Upper lobe of right lung (tissue), 1 donor: ENCODE measurements around the gene STARD13. TPM values are rescaled to one million over a fixed set of nuclear protein-coding genes. Genes with fewer than 3 reads are reported as not detected.

Experiments used
- ATAC-seq: fragments of 200-7000 bp; cut with Tn5 transposase; one replicate; pipeline ENCODE4 v1.9.1; 2020; ENCODE audit warnings: mild to moderate bottlenecking, moderate library complexity
- DNase-seq: peaks from one replicate; pipeline ENCODE4 v3.0.0-alpha.2; 2020
- H3K27ac ChIP-seq: fragments of 200-600 bp; one replicate; pipeline ENCODE4 v1.8.0; 2022
- H3K27me3 ChIP-seq: fragments of 200-600 bp; one replicate; pipeline ENCODE4 v1.8.0; 2022; ENCODE audit warnings: mild to moderate bottlenecking
- H3K36me3 ChIP-seq: fragments of 200-600 bp; one replicate; pipeline ENCODE4 v1.8.0; 2022
- H3K4me1 ChIP-seq: fragments of 200-600 bp; one replicate; pipeline ENCODE4 v1.8.0; 2022
- H3K4me3 ChIP-seq: fragments of 200-600 bp; one replicate; pipeline ENCODE4 v1.8.0; 2022; ENCODE audit warnings: mild to moderate bottlenecking
- H3K9me3 ChIP-seq: fragments of 200-600 bp; one replicate; pipeline ENCODE4 v1.8.0; 2022
- intact Hi-C: fragments of 100-400 bp; cut with DNase I; formaldehyde crosslinking; loops from one replicate; pipeline ENCODE4 v1.11.0; 2022
- long read RNA-seq: library from polyadenylated mRNA; unstranded; transcript quantifications from one replicate; pipeline ENCODE4 v2.0.0, GENCODE V29; 2021
- total RNA-seq: library from RNA; stranded (reverse); fragmentation: NEBNext Ultra II Directional; extraction: Animal tissue kit (Norgen Biotek cat#: 25700); gene quantifications from one replicate; pipeline ENCODE4 v1.2.1, GENCODE V29; 2021
- TF ChIP-seq, protein P1 (sequence below): fragments of 200-600 bp; IDR thresholded peaks from one replicate; pipeline ENCODE4 v1.8.0; 2022; ENCODE audit warnings: antibody characterized with exemption
- donor health status: DM: no; HTN: yes; CAD: no; lungs with severe emphysema.

Gene STARD13, protein sequence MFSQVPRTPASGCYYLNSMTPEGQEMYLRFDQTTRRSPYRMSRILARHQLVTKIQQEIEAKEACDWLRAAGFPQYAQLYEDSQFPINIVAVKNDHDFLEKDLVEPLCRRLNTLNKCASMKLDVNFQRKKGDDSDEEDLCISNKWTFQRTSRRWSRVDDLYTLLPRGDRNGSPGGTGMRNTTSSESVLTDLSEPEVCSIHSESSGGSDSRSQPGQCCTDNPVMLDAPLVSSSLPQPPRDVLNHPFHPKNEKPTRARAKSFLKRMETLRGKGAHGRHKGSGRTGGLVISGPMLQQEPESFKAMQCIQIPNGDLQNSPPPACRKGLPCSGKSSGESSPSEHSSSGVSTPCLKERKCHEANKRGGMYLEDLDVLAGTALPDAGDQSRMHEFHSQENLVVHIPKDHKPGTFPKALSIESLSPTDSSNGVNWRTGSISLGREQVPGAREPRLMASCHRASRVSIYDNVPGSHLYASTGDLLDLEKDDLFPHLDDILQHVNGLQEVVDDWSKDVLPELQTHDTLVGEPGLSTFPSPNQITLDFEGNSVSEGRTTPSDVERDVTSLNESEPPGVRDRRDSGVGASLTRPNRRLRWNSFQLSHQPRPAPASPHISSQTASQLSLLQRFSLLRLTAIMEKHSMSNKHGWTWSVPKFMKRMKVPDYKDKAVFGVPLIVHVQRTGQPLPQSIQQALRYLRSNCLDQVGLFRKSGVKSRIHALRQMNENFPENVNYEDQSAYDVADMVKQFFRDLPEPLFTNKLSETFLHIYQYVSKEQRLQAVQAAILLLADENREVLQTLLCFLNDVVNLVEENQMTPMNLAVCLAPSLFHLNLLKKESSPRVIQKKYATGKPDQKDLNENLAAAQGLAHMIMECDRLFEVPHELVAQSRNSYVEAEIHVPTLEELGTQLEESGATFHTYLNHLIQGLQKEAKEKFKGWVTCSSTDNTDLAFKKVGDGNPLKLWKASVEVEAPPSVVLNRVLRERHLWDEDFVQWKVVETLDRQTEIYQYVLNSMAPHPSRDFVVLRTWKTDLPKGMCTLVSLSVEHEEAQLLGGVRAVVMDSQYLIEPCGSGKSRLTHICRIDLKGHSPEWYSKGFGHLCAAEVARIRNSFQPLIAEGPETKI
- 60.4 TPM for total RNA-seq
- long read RNA-seq, full-length matches to known transcripts, result 21 of 56 reads
- long read RNA-seq, partial matches to known transcripts, result 21 of 56 reads
- long read RNA-seq, other reads (novel, unspliced or antisense), result 14 of 56 reads

DNA sequence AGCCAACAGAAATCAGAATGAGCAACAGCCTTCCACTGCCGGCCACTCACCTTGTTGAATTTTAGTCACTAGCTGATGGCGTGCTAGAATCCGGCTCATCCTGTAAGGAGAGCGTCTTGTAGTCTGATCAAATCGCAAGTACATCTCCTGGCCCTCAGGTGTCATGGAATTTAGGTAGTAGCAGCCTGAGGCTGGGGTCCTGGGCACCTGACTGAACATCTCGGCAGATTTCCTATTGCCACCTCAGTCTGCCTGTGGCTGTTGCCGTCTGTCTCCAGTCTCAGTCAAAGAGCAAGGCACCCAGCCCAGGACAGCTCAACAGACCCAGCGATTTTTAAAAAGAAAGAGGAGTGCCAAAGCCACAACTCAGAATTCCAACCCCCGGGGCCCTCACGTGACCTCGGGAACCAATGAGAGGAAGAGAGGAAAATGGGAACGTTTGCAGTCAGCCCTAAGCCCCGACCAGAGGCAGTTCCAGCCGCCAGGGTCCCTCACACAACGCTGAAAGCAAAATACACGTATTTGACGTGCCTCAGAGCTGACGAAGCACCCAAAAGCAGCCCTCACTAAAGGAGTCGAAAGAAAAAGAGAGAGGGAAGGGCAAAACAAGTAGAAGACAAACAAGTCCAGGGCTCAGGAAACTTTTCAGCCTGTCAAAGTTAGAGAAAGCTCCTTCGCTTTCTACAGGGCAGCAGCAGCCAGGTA is at the start of gene STARD13:
STARD13 (minus strand) TSS at position 336 of the 705 bp plus-strand sequence; CDS start at position 219, 117 bp downstream.
- intact Hi-C loops, result no loop called here
- TF ChIP-seq, protein P1, sequence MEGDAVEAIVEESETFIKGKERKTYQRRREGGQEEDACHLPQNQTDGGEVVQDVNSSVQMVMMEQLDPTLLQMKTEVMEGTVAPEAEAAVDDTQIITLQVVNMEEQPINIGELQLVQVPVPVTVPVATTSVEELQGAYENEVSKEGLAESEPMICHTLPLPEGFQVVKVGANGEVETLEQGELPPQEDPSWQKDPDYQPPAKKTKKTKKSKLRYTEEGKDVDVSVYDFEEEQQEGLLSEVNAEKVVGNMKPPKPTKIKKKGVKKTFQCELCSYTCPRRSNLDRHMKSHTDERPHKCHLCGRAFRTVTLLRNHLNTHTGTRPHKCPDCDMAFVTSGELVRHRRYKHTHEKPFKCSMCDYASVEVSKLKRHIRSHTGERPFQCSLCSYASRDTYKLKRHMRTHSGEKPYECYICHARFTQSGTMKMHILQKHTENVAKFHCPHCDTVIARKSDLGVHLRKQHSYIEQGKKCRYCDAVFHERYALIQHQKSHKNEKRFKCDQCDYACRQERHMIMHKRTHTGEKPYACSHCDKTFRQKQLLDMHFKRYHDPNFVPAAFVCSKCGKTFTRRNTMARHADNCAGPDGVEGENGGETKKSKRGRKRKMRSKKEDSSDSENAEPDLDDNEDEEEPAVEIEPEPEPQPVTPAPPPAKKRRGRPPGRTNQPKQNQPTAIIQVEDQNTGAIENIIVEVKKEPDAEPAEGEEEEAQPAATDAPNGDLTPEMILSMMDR, result peak; percentile 43
- peak within 1 kb of the TSS; percentile 91 for H3K27ac ChIP-seq
- peaks cover 24% of the 10 kb centered on the region for H3K4me1 ChIP-seq
- peak; percentile 96 for ATAC-seq
- no peaks in the 10 kb centered on the region for H3K27me3 ChIP-seq
- peak; percentile 92 for DNase-seq
- H3K36me3 ChIP-seq, result no peaks in the 10 kb centered on the region
- H3K9me3 ChIP-seq, result no peaks in the 10 kb centered on the region
- H3K4me3 ChIP-seq, result peak within 1 kb of the TSS; percentile 71

DNA sequence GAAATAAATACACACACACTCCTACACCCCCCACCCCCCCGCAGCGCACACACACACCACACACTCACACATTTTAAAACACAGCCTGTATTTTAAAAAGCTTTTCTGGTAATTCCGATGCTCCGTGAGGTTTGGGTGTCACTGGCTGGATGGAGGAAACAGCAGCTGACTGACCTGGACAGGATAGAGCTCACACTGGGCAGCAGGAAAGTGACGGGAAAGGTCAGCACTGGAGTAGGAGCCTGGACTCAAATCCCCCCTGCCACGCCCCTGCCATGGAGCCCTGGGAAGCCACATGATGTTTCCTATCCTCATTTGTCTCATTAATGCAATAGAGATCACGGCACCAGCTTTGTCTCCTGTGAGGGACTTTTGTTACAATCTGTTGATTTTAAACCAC is 49.3 kb upstream of the STARD13 start:
- TF ChIP-seq, protein P1, result no peak
- intact Hi-C loops, result no loop called here
- DNase-seq, result no peak
- no peaks in the 10 kb centered on the region for H3K4me1 ChIP-seq
- no peaks in the 10 kb centered on the region for H3K36me3 ChIP-seq
- H3K9me3 ChIP-seq, result no peaks in the 10 kb centered on the region
- H3K4me3 ChIP-seq, result no peak overlapping the region
- ATAC-seq, result no peak
- H3K27ac ChIP-seq, result no peak overlapping the region
- no peaks in the 10 kb centered on the region for H3K27me3 ChIP-seq

DNA sequence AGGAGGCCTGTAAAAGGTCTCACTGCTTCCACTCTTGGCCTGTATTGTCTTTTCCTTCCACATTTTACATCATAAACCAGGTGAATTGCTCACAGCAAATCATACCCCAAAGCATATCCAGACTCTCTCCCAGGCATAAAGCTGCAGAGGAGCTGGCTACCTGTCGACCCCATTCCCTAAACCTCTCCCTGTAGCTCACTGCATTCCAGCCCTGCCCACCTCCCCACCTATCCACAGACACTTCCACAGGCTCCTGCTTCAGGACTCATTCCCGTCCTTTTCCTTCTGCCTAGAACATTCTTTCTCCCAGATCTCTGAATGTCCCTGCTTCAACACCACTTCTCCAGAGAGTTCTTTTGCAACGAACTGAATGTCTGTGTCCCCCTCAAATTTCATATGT is 46.4 kb upstream of the STARD13 start:
- TF ChIP-seq, protein P1, result no peak
- no peaks in the 10 kb centered on the region for H3K36me3 ChIP-seq
- H3K27me3 ChIP-seq, result no peaks in the 10 kb centered on the region
- DNase-seq (no peak), ATAC-seq (no peak)
- H3K4me3 ChIP-seq, result no peak overlapping the region
- H3K4me1 ChIP-seq, result no peaks in the 10 kb centered on the region
- no peaks in the 10 kb centered on the region for H3K9me3 ChIP-seq
- no peak overlapping the region for H3K27ac ChIP-seq
- intact Hi-C loops, result no loop called here

DNA sequence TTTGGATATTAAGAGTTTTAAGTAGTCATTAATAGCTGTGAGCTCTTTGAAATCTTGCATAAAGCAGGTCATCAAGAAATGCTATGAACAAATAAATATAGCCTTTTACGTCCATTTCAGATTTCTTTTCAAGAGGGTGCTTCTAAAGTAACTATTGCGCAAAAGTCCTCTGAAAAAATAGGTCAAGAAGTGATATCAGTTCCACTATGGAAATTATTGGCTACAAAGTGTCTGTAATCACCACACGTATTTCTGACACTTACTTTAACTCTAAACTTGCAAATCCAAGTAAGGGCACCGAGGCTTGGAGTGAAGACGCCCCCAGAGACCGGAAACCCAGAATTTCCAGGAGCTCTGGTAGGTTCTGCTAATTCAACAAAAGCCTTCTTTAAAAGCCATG is 44.9 kb upstream of the STARD13 start:
- TF ChIP-seq, protein P1, result no peak
- intact Hi-C loops, result no loop called here
- H3K36me3 ChIP-seq, result no peaks in the 10 kb centered on the region
- DNase-seq (no peak), ATAC-seq (no peak)
- no peak overlapping the region for H3K4me3 ChIP-seq
- no peaks in the 10 kb centered on the region for H3K27me3 ChIP-seq
- no peaks in the 10 kb centered on the region for H3K4me1 ChIP-seq
- H3K9me3 ChIP-seq, result no peaks in the 10 kb centered on the region
- no peak overlapping the region for H3K27ac ChIP-seq

DNA sequence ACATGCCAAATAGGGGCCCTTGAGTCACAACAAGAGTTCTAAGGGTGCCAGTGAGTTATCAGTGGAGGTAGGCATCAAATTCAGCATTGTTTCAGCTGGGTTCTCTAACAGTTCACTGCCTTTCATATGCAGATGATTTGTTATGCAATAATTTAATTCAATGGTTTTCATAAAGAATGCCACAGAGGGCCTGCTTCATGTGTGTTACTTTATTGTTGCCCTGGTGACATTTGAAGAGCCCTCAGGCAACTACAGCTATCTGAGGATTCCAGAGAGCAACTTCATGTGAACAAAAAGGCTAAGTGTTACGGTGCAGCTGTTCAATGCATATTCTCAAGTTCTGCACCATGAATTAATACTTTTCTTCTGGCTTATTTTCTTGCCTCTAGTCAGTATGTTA is 43.1 kb upstream of the STARD13 start:
- Histone ChIP-seq H3K4me3 (no peak overlapping the region), H3K27me3 (no peaks in the 10 kb centered on the region), H3K4me1 (no peaks in the 10 kb centered on the region), H3K9me3 (no peaks in the 10 kb centered on the region), H3K27ac (no peak overlapping the region), H3K36me3 (no peaks in the 10 kb centered on the region)
- intact Hi-C loops, result no loop called here
- ATAC-seq (peak; percentile 73), DNase-seq (no peak)
- TF ChIP-seq, protein P1, result no peak
